HG02588 (cell line): Measurements from ENCODE around the gene UACA.
"Not testable (repeated sequence)": the region's sequence is repeated elsewhere in the genome, so short reads cannot be mapped to it uniquely, and the experiment has no call there.

Source experiments
- ATAC-seq: cut with Tn5 transposase; IDR thresholded peaks from one replicate; pipeline ENCODE4 v1.9.1; 2021; ENCODE audit warnings: mild to moderate bottlenecking, moderate library complexity; ENCODE audit not compliant: unreplicated experiment

Gene UACA

GRCh38 chr15:70672081-70672480 lies 91.3 kb downstream of the UACA start:
- ATAC-seq, result peak; percentile 49

GRCh38 chr15:70670680-70671079 lies 92.7 kb downstream of the UACA start:
- no peak for ATAC-seq

GRCh38 chr15:70669966-70670658 lies 93.2 kb downstream of the UACA start:
- no peak for ATAC-seq

- ATAC-seq, result peak; percentile 73
Observed at GRCh38 chr15:70669006-70669602, 94.3 kb downstream of the UACA start.

GRCh38 chr15:70665599-70665998 lies 97.8 kb downstream of the UACA start:
- ATAC-seq, result no peak

- ATAC-seq, result no peak
Observed at GRCh38 chr15:70664494-70664893, 98.9 kb downstream of the UACA start.

GRCh38 chr15:70663069-70663468 lies 100.3 kb downstream of the UACA start:
- ATAC-seq, result not testable (repeated sequence)

GRCh38 chr15:70659662-70660061 lies 103.7 kb downstream of the UACA start:
- ATAC-seq, result no peak

- ATAC-seq, result no peak
Observed at GRCh38 chr15:70658641-70659040, 104.7 kb downstream of the UACA start.

- no peak for ATAC-seq
Observed at GRCh38 chr15:70653426-70653825, 109.9 kb downstream of the UACA start.

- ATAC-seq, result no peak
Observed at GRCh38 chr15:70652341-70652740, 111.0 kb downstream of the UACA start.

- ATAC-seq, result no peak
Observed at GRCh38 chr15:70651303-70651845, 112.0 kb downstream of the UACA start.

GRCh38 chr15:70650567-70651302 lies 112.6 kb downstream of the UACA start:
- no peak for ATAC-seq

GRCh38 chr15:70647396-70647795 lies 116.0 kb downstream of the UACA start:
- ATAC-seq, result no peak

GRCh38 chr15:70646169-70646568 lies 117.2 kb downstream of the UACA start:
- no peak for ATAC-seq

- no peak for ATAC-seq
Observed at GRCh38 chr15:70643783-70644125, 119.6 kb downstream of the UACA start.

- ATAC-seq, result no peak
Observed at GRCh38 chr15:70643106-70643782, 120.1 kb downstream of the UACA start.

- no peak for ATAC-seq
Observed at GRCh38 chr15:70636540-70637165, 126.7 kb downstream of the UACA start.

- no peak for ATAC-seq
Observed at GRCh38 chr15:70635895-70636294, 127.5 kb downstream of the UACA start.

- no peak for ATAC-seq
Observed at GRCh38 chr15:70633991-70634390, 129.4 kb downstream of the UACA start.
